ENCODE data around the gene CHRNG.
"Not testable (repeated sequence)": the region's sequence is repeated elsewhere in the genome, so short reads cannot be mapped to it uniquely, and the experiment has no call there.

CHRNG gene

DNA sequence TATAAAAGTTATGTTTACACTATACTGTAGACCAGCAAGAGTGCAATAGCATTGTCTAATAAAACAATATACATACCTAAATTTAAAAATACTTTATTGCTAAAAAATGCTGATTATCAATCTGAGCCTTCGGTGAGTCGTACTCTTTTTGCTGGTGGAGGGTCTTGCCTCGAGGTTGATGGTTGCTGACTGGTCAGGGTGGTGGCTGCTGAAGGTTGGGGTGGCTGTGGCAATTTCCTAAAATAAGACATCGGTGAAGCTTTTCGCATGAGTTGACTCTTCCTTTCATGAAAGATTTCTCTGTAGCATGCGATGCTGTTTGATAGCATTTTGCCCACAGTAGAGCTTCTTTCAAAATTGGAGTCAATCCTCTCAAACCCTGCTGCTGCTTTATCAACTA is 8.5 kb downstream of the CHRNG start:
- no peak for DNase-seq

DNA sequence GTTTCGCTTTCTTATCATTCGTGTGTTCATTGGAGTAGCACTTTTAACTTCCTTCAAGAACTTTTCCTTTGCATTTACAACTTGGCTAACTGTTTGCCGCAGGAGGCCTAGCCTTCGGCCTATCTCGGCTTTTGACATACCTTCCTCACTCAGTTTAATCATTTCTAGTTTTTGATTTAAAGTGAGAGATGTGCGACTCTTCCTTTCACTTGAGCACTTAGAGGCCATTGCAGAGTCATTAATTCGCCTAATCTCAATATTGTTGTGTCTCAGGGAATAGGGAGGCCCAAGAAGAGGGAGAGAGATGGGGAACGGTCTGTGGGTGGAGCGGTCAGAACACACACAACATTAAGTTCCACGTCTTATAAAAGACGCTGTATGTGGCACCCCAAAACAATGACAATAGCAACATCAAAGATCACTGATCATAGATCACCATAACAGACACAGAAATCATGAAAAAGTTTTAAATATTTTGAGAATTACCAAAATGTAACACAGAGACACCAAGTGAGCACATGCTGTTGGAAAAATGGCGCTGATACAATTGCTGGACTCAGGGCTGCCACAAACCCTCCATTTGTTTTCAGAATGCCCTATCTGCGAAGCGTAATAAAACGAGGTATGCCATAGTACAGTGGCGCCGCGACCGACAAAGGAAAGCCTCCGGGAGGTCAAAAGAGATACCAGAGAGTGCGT is 10.3 kb downstream of the CHRNG start:
- no peak for DNase-seq

DNA sequence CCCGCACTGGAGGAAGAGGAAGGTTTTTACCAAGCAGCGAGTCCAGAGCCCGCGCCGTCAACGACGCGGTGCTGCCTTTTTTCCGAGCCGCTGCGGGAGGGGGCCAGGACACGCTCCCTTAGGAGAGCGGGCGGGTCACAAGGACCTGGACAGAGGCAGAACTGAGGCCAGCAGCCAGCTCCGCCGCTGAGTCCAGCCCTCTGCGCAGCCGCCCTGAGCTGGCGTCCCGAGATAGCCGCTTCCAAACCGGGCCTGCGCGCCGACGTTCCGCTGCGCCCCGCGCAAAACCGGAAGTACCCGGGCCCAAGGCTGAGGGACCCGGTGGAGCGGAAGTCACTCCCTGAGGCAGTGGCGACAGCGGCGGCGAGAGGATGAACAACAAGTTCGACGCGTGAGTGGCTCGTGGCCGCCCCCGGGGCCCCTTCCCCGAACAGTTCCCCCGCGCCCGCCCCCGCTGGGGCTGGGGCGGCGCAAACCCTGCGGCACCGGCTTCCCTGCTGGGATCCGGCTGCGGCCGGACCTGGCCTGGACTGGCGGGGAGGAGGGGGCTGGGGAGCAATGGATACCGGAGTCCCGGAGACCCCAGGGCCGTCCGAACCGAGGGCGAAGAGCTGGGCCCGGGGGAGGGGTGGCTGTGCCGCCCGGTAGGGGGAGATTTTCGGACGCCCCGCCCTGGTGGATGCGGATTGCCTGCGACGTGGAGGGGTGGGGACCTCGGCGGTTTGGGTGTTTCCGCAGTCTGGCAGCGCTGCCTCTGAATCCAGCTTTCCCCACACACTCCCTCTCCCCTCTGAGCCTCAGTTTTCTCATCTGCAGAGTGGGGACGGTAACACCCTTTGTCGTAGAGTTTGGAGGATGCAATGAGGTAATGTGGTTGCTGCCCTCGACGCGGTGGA is 11.1 kb downstream of the CHRNG start, which contains the start of the genes EIF4E2 and TIGD1:
Gene EIF4E2, plus strand, starts transcription at position 336 of the 896 bp plus-strand sequence. Its CDS starts 36 bp downstream, at position 372.
Gene TIGD1, minus strand, starts transcription at position 204 of the 896 bp plus-strand sequence. CDS start 675 bp downstream, outside the sequence.
- DNase-seq = peak; percentile 90

DNA sequence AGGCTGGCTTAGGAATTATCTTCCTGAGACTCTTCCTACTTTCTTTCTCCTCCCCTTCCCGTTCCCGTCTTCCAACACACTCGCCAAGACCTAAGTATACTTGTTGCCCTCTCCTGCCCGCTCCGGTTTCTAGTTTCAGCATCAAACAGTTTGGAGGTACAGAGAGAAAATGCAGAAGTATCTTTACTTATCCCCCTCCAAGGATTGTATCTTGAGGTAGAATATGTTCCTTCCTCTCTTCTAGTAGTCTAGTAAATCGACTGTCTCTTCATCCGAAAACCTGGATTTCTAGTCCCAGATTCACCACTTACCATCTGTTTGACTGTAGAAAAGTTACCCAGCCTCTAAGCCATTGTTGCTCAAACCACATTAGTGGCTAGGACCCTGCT is 11.8 kb downstream of the CHRNG start:
- no peak for DNase-seq

DNA sequence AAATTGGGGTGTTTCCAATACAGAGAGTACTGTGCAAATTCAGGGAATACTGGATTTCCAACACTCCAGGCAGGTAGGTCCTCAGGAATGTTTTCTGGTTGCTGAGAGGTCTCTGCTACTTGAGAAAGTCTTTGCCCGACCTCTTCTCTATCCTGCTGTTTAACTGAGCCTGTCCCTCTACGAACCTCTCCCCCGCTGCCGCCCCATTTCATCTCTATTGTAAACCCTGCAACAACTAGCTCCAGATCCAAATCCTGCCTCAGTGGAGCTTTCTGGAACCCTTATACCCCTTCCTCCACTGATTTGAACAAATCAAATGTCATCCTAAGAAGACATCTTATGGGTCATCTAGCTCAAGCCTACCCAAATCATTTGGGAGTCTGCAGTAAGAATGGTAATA is 12.3 kb downstream of the CHRNG start:
- no peak for DNase-seq

DNA sequence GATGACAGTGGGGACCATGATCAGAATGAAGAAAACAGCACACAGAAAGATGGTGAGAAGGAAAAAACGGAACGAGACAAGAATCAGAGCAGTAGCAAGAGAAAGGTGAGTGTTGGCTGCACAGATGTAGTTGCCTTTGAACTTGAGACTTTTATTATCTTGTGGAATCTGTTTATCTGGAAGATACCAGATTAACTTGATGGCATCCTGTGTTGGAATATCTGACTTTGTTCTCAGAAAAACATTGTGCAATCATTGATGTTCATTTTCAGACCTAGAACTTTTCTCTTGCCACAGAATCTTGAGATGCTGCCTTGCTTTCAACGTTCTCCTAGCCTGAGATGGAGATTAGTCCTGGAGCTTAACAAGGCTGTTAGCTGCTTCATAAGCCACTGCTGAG is 16.9 kb downstream of the CHRNG start:
- no peak for DNase-seq

GRCh38 chr2:232562515-232563151 is 23.1 kb downstream of the CHRNG start:
- no peak for DNase-seq

DNA sequence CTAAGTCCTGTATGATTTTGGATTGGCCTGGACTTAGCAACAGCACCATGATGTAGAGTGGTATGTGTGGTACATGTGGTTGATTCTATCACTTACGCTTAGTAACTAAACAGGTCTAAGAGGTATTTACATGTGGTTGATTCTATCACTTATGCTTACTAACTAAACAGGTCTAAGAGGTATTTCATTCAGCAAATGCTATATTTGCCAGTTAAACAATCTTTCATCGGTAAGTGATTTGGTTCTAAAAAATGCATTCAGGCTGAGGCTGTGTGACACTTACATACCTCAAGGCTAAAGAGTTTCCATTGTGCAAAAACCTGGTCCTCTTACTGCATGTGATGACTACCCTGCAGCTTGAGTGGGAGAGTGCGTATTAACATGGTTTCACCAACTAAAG is 24.1 kb downstream of the CHRNG start:
- DNase-seq = no peak

- DNase-seq = no peak
These were observed 28.2 kb downstream of the CHRNG start for GRCh38 chr2:232567721-232568120.

- no peak for DNase-seq
These were observed 28.7 kb downstream of the CHRNG start for GRCh38 chr2:232568161-232568560.

DNA sequence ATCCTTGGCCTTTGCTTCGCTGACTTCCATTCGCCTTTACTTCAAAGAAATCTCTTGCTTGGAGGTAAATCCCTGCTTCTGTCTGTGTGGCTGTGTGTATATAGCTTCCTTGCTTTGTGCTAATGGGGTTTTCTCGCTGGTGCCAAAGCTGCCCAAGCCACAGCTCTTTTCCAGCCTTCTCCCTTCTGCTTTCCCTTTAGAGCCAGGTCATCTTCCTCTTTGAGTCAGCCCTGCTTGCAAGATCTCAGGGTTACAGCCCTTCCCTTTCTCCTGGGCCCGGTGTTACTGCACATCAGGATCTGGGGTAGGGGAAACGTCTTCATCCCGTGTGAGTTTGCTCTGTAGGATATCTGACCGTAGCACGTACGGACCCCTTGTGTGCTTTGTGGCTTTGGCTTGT is 30.0 kb downstream of the CHRNG start:
- no peak for DNase-seq

- DNase-seq = not testable (repeated sequence)
These were observed 31.0 kb downstream of the CHRNG start for GRCh38 chr2:232570481-232570880.

- no peak for DNase-seq
These were observed 31.6 kb downstream of the CHRNG start for GRCh38 chr2:232571026-232571474.

DNA sequence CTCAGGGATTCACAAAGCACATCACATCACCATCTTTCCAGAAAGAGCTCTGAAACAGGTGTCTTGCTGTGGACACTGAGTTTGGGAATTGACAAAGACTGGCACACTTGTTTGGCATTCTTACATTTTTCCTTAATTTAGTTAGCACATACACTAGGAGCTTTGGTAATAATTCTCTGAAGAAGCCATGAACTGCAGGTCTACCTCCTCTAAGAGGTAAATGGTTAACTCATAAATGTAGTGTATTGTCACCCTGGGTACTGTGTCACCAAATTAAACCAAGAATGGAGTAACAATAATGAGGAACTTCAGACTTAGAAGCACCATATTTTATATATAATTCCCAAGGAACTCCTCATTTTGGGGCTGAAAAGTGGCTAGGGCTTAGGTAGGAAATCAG is 33.5 kb downstream of the CHRNG start:
- no peak for DNase-seq

GRCh38 chr2:232573771-232574435 is 34.4 kb downstream of the CHRNG start:
- no peak for DNase-seq

- no peak for DNase-seq
These were observed 35.3 kb downstream of the CHRNG start for GRCh38 chr2:232574674-232575403.

DNA sequence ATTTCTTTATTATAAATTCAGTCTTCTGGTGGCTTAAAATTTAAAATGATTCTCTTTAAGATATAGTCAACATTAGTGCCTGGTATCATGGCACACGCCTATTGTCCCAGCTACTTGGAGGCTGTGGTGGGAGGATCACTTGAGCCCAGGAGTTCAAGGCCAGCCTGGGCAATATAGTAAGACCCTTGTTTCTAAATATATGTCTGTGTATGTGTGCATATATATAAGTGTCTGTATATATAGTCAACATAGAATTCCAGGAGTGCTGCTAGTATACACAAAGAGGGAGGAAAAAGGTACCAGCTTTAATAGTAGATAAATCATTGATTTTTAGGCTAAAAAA is 35.9 kb downstream of the CHRNG start:
- DNase-seq = no peak

- DNase-seq = no peak
These were observed 37.5 kb downstream of the CHRNG start for GRCh38 chr2:232576995-232577394.

DNA sequence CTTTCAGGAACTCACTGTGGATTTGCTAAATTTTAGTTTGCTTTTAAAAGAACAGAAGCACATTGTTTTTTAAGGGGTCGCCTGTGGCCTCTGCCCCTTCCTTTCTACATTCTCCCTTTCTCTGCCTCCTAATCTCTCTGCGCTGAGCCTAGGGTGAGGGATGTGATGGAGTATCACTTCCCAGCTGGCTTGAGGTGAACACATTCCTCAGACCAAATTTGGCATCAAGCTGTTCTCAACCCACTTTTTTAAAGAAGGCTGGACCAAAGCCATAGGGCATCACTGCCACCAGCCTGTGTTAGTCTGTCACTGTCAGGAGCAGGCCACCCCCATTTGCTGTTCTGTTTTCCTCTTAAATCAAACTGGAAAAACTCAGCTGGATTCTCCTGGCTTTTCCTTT is 38.3 kb downstream of the CHRNG start:
- DNase-seq = no peak

GRCh38 chr2:232578626-232579025 is 39.1 kb downstream of the CHRNG start:
- DNase-seq = no peak

GRCh38 chr2:232580648-232580981 is 41.1 kb downstream of the CHRNG start:
- no peak for DNase-seq

DNA sequence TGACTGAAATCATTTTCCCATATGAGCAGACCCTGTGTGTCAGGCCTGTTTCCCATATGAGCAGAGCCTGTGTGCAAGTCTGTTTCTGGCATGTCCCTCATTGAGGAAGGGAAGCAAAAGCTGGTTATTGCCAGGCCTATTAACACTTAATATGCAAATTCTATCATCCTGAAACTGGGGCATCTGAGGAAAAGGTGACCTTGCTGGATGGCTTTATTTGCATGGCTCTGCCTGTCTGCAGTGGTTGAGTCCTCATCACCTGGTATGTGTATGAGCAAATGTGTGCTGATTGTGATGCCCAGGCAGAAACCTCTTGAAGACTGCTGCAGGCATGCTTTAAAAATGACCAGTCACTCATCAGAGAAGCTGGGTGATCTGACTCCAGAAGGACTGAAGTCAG is 42.2 kb downstream of the CHRNG start:
- DNase-seq = no peak
